Neural cell (in vitro differentiated cells): ENCODE data around the gene SLIT3. TPM values are rescaled to one million over a fixed set of nuclear protein-coding genes. Genes with fewer than 3 reads are reported as not detected.

Experiments used
- H2AFZ ChIP-seq: fragments of 200-600, 300-800 bp; sonication (generic), shearing (Covaris generic); 2 replicates; pipeline ENCODE4 v1.6.0; 2014; ENCODE audit warnings: low read depth, mild to moderate bottlenecking, antibody characterized with exemption, low read length, moderate library complexity
- H3F3A ChIP-seq: fragments of 200-600 bp; shearing (Covaris generic); 2 replicates; pipeline ENCODE4 v1.6.1; 2016; ENCODE audit warnings: mild to moderate bottlenecking, moderate library complexity, mixed read lengths, antibody characterized with exemption, low read length; ENCODE audit not compliant: insufficient read depth, poor library complexity, severe bottlenecking
- H3K27ac ChIP-seq: fragments of 200-600, 300-800 bp; sonication (generic), shearing (Covaris generic); 2 replicates; pipeline ENCODE4 v1.5.1; 2014; ENCODE audit warnings: mild to moderate bottlenecking, low read length, moderate library complexity
- H3K27me3 ChIP-seq: fragments of 300-800, 200-600 bp; sonication (generic), shearing (Covaris generic); 2 replicates; pipeline ENCODE4 v1.6.0; 2014; ENCODE audit warnings: mild to moderate bottlenecking, low read depth, low read length, moderate library complexity; ENCODE audit not compliant: insufficient read depth
- H3K36me3 ChIP-seq: fragments of 300-800, 200-600 bp; sonication (generic), shearing (Covaris generic); 2 replicates; pipeline ENCODE4 v1.5.1; 2014; ENCODE audit warnings: mild to moderate bottlenecking, antibody characterized with exemption, low read length, moderate library complexity; ENCODE audit not compliant: insufficient read depth
- H3K4me2 ChIP-seq: fragments of 300-800, 200-600 bp; sonication (generic), shearing (Covaris generic); 2 replicates; pipeline ENCODE4 v1.6.0; 2014; ENCODE audit warnings: mild to moderate bottlenecking, low read length
- H3K4me3 ChIP-seq: fragments of 300-800, 200-600 bp; sonication (generic), shearing (Covaris generic); 2 replicates; pipeline ENCODE4 v1.5.1; 2014; ENCODE audit warnings: mild to moderate bottlenecking, low read length, moderate library complexity
- H3K79me2 ChIP-seq: fragments of 200-600 bp; shearing (Covaris generic); replicated peaks from 2 replicates; pipeline ENCODE4 v1.6.0; 2014; ENCODE audit warnings: mild to moderate bottlenecking, low read length, moderate library complexity; ENCODE audit not compliant: insufficient read depth
- H3K9ac ChIP-seq: fragments of 300-800, 200-600 bp; sonication (generic), shearing (Covaris generic); 2 replicates; pipeline ENCODE4 v1.6.1; 2016; ENCODE audit warnings: mild to moderate bottlenecking, low read length, mixed read lengths
- H3K9me2 ChIP-seq: fragments of 200-600 bp; shearing (Covaris generic); 2 replicates; pipeline ENCODE4 v1.6.1; 2016; ENCODE audit warnings: mild to moderate bottlenecking, low read length, mixed read lengths; ENCODE audit not compliant: insufficient read depth
- H3K9me3 ChIP-seq: fragments of 200-600, 300-800 bp; sonication (generic), shearing (Covaris generic); 2 replicates; pipeline ENCODE4 v1.6.1; 2016; ENCODE audit warnings: mild to moderate bottlenecking, mixed run types, low read length, moderate library complexity, mixed read lengths
- H4K20me1 ChIP-seq: fragments of 200-600 bp; shearing (Covaris generic); 2 replicates; pipeline ENCODE4 v1.6.1; 2016; ENCODE audit warnings: mild to moderate bottlenecking, mixed run types; ENCODE audit not compliant: insufficient read depth
- CTCF ChIP-seq: fragments of 450-650 bp; IDR thresholded peaks from 2 replicates; pipeline ENCODE4 v1.5.1; 2014; ENCODE audit warnings: antibody characterized with exemption, mild to moderate bottlenecking, moderate library complexity; ENCODE audit not compliant: poor library complexity, severe bottlenecking
- EP300 ChIP-seq: fragments of 450-650 bp; conservative IDR thresholded peaks from 2 replicates; pipeline ENCODE4 v1.6.1; 2014; ENCODE audit warnings: antibody characterized with exemption, mild to moderate bottlenecking, moderate library complexity; ENCODE audit not compliant: poor library complexity, severe bottlenecking
- EZH2 ChIP-seq: fragments of 200-600, 300-800 bp; shearing (Covaris generic), sonication (generic); IDR thresholded peaks from 2 replicates; pipeline ENCODE4 v1.6.1; 2014; ENCODE audit warnings: antibody characterized with exemption, low read length, borderline replicate concordance, mild to moderate bottlenecking; ENCODE audit not compliant: insufficient read depth, poor library complexity, severe bottlenecking
- MXI1 ChIP-seq: fragments of 450-650 bp; conservative IDR thresholded peaks from 2 replicates; pipeline ENCODE4 v1.6.1; 2014; ENCODE audit warnings: antibody characterized with exemption, mild to moderate bottlenecking; ENCODE audit not compliant: poor library complexity, severe bottlenecking
- POLR2AphosphoS5 ChIP-seq: IDR thresholded peaks from 2 replicates; pipeline ENCODE4 v1.6.1; 2012
- RAD21 ChIP-seq: fragments of 450-650 bp; conservative IDR thresholded peaks from 2 replicates; pipeline ENCODE4 v1.6.1; 2014; ENCODE audit warnings: antibody characterized with exemption, mild to moderate bottlenecking, moderate library complexity
- REST ChIP-seq: IDR thresholded peaks from 2 replicates; pipeline ENCODE4 v1.6.1; 2012; ENCODE audit warnings: borderline replicate concordance
- SMC3 ChIP-seq: fragments of 450-650 bp; conservative IDR thresholded peaks from 2 replicates; pipeline ENCODE4 v1.6.1; 2014; ENCODE audit warnings: antibody characterized with exemption, mild to moderate bottlenecking, moderate library complexity; ENCODE audit not compliant: poor library complexity
- TAF1 ChIP-seq: IDR thresholded peaks from 2 replicates; pipeline ENCODE4 v1.6.1; 2012; ENCODE audit warnings: low read depth
- polyA plus RNA-seq: library from polyadenylated mRNA; depleted of rRNA; stranded (reverse); fragments of >200 nt; gene quantifications from 2 replicates; pipeline ENCODE4 v1.2.3, GENCODE V29; 2014

SLIT3 gene
- polyA plus RNA-seq, 1 donor from 2014 or later = 1.2 TPM

GRCh38 chr5:168696611-168697010, 604.3 kb downstream of the SLIT3 start:
- no peak overlapping the region for H3K9ac ChIP-seq
- no peaks in the 10 kb centered on the region for H3K36me3 ChIP-seq
- no peaks in the 10 kb centered on the region for H4K20me1 ChIP-seq
- no peak overlapping the region for H3K4me2 ChIP-seq
- no peak for TF ChIP-seq CTCF
- no peak for TF ChIP-seq MXI1
- TF ChIP-seq RAD21 = no peak
- no peak for TF ChIP-seq REST
- TF ChIP-seq EP300 = no peak
- TF ChIP-seq TAF1 = no peak
- TF ChIP-seq EZH2 = no peak
- TF ChIP-seq POLR2AphosphoS5 = no peak
- no peak for TF ChIP-seq SMC3
- H3K27ac ChIP-seq = no peak overlapping the region
- no peak overlapping the region for H2AFZ ChIP-seq
- H3K9me2 ChIP-seq = no peaks in the 10 kb centered on the region
- H3K79me2 ChIP-seq = no peaks in the 10 kb centered on the region
- H3K9me3 ChIP-seq = no peaks in the 10 kb centered on the region
- no peaks in the 10 kb centered on the region for H3F3A ChIP-seq
- no peak overlapping the region for H3K4me3 ChIP-seq
- no peaks in the 10 kb centered on the region for H3K27me3 ChIP-seq

GRCh38 chr5:168695301-168695835, 605.6 kb downstream of the SLIT3 start:
- Histone ChIP-seq H3K27me3 (no peaks in the 10 kb centered on the region), H2AFZ (no peak overlapping the region), H3K9ac (no peak overlapping the region), H3F3A (no peaks in the 10 kb centered on the region), H3K36me3 (no peaks in the 10 kb centered on the region), H4K20me1 (no peaks in the 10 kb centered on the region), H3K4me3 (no peak overlapping the region), H3K9me3 (no peaks in the 10 kb centered on the region), H3K4me2 (no peak overlapping the region), H3K79me2 (no peaks in the 10 kb centered on the region), H3K9me2 (no peaks in the 10 kb centered on the region), H3K27ac (no peak overlapping the region)
- no peak for TF ChIP-seq EZH2
- TF ChIP-seq SMC3 = no peak
- TF ChIP-seq MXI1 = no peak
- TF ChIP-seq TAF1 = no peak

GRCh38 chr5:168694289-168694688, 606.6 kb downstream of the SLIT3 start:
- H3K4me2 ChIP-seq = no peak overlapping the region
- H4K20me1 ChIP-seq = no peaks in the 10 kb centered on the region
- H3K27ac ChIP-seq = no peak overlapping the region
- no peaks in the 10 kb centered on the region for H3K36me3 ChIP-seq
- no peaks in the 10 kb centered on the region for H3K79me2 ChIP-seq
- H2AFZ ChIP-seq = no peak overlapping the region
- no peaks in the 10 kb centered on the region for H3K9me3 ChIP-seq
- H3K9me2 ChIP-seq = no peaks in the 10 kb centered on the region
- TF ChIP-seq CTCF = no peak
- TF ChIP-seq EZH2 = no peak
- no peak for TF ChIP-seq POLR2AphosphoS5
- TF ChIP-seq TAF1 = no peak
- no peak for TF ChIP-seq REST
- TF ChIP-seq RAD21 = no peak
- TF ChIP-seq SMC3 = no peak
- TF ChIP-seq MXI1 = no peak
- TF ChIP-seq EP300 = no peak
- no peaks in the 10 kb centered on the region for H3K27me3 ChIP-seq
- no peaks in the 10 kb centered on the region for H3F3A ChIP-seq
- no peak overlapping the region for H3K4me3 ChIP-seq
- no peak overlapping the region for H3K9ac ChIP-seq
